ENCODE results near the gene MRPS18A. TPM values are rescaled to one million over a fixed set of nuclear protein-coding genes. Genes with fewer than 3 reads are reported as not detected.

MRPS18A gene
- total and polyA plus RNA-seq, 2 experiments from 2014 or later, result 58.6 to 62.7 TPM

GRCh38 chr6:43639984-43640800 is 47.4 kb downstream of the MRPS18A start:
- H3K79me2 ChIP-seq (replicated peaks; ENCODE audit: insufficient read depth), result peaks cover 44% of the 10 kb centered on the region
- peaks cover 62% of the 10 kb centered on the region for H3K36me3 Mint-ChIP-seq (ENCODE audit: low read depth)
- H3K4me3 ChIP-seq, result no peak overlapping the region
- no peaks in the 10 kb centered on the region for H3K27me3 ChIP-seq (ENCODE audit: insufficient read depth)
- H3K27ac ChIP-seq (ENCODE audit: low read depth), result no peak overlapping the region
- H2AFZ ChIP-seq, result no peak overlapping the region
- no peak overlapping the region for H3K27ac Mint-ChIP-seq
- H3K4me2 ChIP-seq, result no peak overlapping the region
- peaks cover 18% of the 10 kb centered on the region for H3K4me1 Mint-ChIP-seq
- DNase-seq (ENCODE audit: low spot score) (no peak), ATAC-seq (no peak)
- peaks cover 15% of the 10 kb centered on the region for H3K4me1 ChIP-seq (ENCODE audit: insufficient read depth)
- H3K9me2 ChIP-seq (ENCODE audit: insufficient read depth), result no peaks in the 10 kb centered on the region
- no peak overlapping the region for H3K4me3 Mint-ChIP-seq
- peaks cover 23% of the 10 kb centered on the region for H3K36me3 ChIP-seq (ENCODE audit: insufficient read depth)
- H3K9me3 Mint-ChIP-seq, result no peaks in the 10 kb centered on the region
- peaks cover 9% of the 10 kb centered on the region for H3F3A ChIP-seq (replicated peaks; ENCODE audit: low read depth)
- no peak for TF ChIP-seq EZH2 (IDR thresholded peaks at IDR 0.05; ENCODE audit: low read depth, unreplicated experiment)
- peaks cover 14% of the 10 kb centered on the region for H3K27me3 Mint-ChIP-seq (ENCODE audit: insufficient read depth, low read depth, poor library complexity)
- H4K20me1 ChIP-seq (replicated peaks; ENCODE audit: insufficient read depth), result peaks cover 31% of the 10 kb centered on the region

GRCh38 chr6:43636308-43636659 is 51.3 kb downstream of the MRPS18A start:
- peak overlapping the region; percentile 76 for H2AFZ ChIP-seq
- H3K27me3 ChIP-seq (ENCODE audit: insufficient read depth), result no peaks in the 10 kb centered on the region
- H4K20me1 ChIP-seq (replicated peaks; ENCODE audit: insufficient read depth), result peaks cover 23% of the 10 kb centered on the region
- ATAC-seq (no peak), DNase-seq (ENCODE audit: low spot score) (peak; percentile 10)
- peaks cover 16% of the 10 kb centered on the region for H3K4me1 Mint-ChIP-seq
- peaks cover 13% of the 10 kb centered on the region for H3K4me1 ChIP-seq (ENCODE audit: insufficient read depth)
- H3F3A ChIP-seq (replicated peaks; ENCODE audit: low read depth), result 0 out of 2 replicates have a peak, but pooled peaks cover 3% of the 10 kb centered on the region
- peak overlapping the region; percentile 99 for H3K4me3 ChIP-seq
- peak overlapping the region; percentile 94 for H3K4me2 ChIP-seq
- TF ChIP-seq CREB1 (CRISPR knock-in tag; IDR thresholded peaks at IDR 0.05; ENCODE audit: low read depth), result no peak
- TF ChIP-seq CTCF (conservative IDR thresholded peaks at IDR 0.05; ENCODE audit: low read depth in 2 of 2), result no peak
- no peak for TF ChIP-seq NANOG (IDR thresholded peaks at IDR 0.05; ENCODE audit: borderline replicate concordance)
- no peak for TF ChIP-seq EZH2 (IDR thresholded peaks at IDR 0.05; ENCODE audit: low read depth, unreplicated experiment)
- TF ChIP-seq ZNF462 (CRISPR knock-in tag; IDR thresholded peaks at IDR 0.05), result no peak
- TF ChIP-seq POLR2AphosphoS5 (IDR thresholded peaks at IDR 0.05; ENCODE audit: low read depth), result no peak
- no peak for TF ChIP-seq REST (IDR thresholded peaks at IDR 0.05; ENCODE audit: unreplicated experiment)
- TF ChIP-seq JUNB (IDR thresholded peaks at IDR 0.05; ENCODE audit: unreplicated experiment), result no peak
- TF ChIP-seq EZH2phosphoT487 (IDR thresholded peaks at IDR 0.05; ENCODE audit: unreplicated experiment), result no peak
- H3K27ac ChIP-seq (ENCODE audit: low read depth), result 0 out of 2 replicates have a peak overlapping the region, but pooled peaks have one; percentile 51
- peak overlapping the region; percentile 96 for H3K27ac Mint-ChIP-seq
- peaks cover 53% of the 10 kb centered on the region for H3K36me3 Mint-ChIP-seq (ENCODE audit: low read depth)
- H3K79me2 ChIP-seq (replicated peaks; ENCODE audit: insufficient read depth), result peaks cover 44% of the 10 kb centered on the region
- peak overlapping the region; percentile 98 for H3K4me3 Mint-ChIP-seq
- no peaks in the 10 kb centered on the region for H3K9me2 ChIP-seq (ENCODE audit: insufficient read depth)
- H3K9me3 Mint-ChIP-seq, result no peaks in the 10 kb centered on the region
- peaks cover 7% of the 10 kb centered on the region for H3K27me3 Mint-ChIP-seq (ENCODE audit: insufficient read depth, low read depth, poor library complexity)
- peaks cover 19% of the 10 kb centered on the region for H3K36me3 ChIP-seq (ENCODE audit: insufficient read depth)

Data from GM23338 (cell line).